Measurements from ENCODE around the gene ICAM2. TPM values are rescaled to one million over a fixed set of nuclear protein-coding genes. Genes with fewer than 3 reads are reported as not detected.

ICAM2 gene
- total and polyA plus RNA-seq, 2 donors from 2014 or later: 38.8 to 55.8 TPM

GRCh38 chr17:64058621-64059020 lies 38.2 kb upstream of the ICAM2 start:
- Histone ChIP-seq H3K27me3 (ENCODE audit: control insufficient read depth, insufficient read depth, low read length) (no peaks in the 10 kb centered on the region), H3K9ac (ENCODE audit: low read length in 3 of 3) (no peak overlapping the region), H3K9me3 (ENCODE audit: control insufficient read depth in 2 of 3, insufficient read depth in 1 of 3, low read length in 3 of 3) (no peaks in the 10 kb centered on the region), H3K36me3 (ENCODE audit: control insufficient read depth in 2 of 3, insufficient read depth in 3 of 3, low read length in 3 of 3) (peaks cover 0 to 31% (median 0%) of the 10 kb centered on the region in 3 donors), H3K27ac (ENCODE audit: low read depth in 2 of 2, low read length in 2 of 2) (no peak overlapping the region), H3K4me3 (ENCODE audit: low read length in 3 of 3) (no peak overlapping the region), H3K4me1 (ENCODE audit: control insufficient read depth in 2 of 3, insufficient read depth in 2 of 3, low read depth in 1 of 3, low read length in 3 of 3) (no peaks in the 10 kb centered on the region)
- intact Hi-C loops (cut with DNase I): no loop called here
- no peak for FAIRE-seq
- TF ChIP-seq CTCF (IDR thresholded peaks at IDR 0.05; ENCODE audit: borderline replicate concordance, extremely low read depth, insufficient read depth): no peak
- DNase-seq: no peak

- H3K27me3 ChIP-seq (ENCODE audit: control insufficient read depth, insufficient read depth, low read length): no peaks in the 10 kb centered on the region
- H3K4me1 ChIP-seq (ENCODE audit: control insufficient read depth in 2 of 3, insufficient read depth in 2 of 3, low read depth in 1 of 3, low read length in 3 of 3): no peaks in the 10 kb centered on the region
- no peak overlapping the region for H3K9ac ChIP-seq (ENCODE audit: low read length in 3 of 3)
- TF ChIP-seq CTCF (IDR thresholded peaks at IDR 0.05; ENCODE audit: borderline replicate concordance, extremely low read depth, insufficient read depth): no peak
- intact Hi-C loops (cut with DNase I): no loop called here
- DNase-seq (no peak), FAIRE-seq (no peak)
- no peak overlapping the region for H3K4me3 ChIP-seq (ENCODE audit: low read length in 3 of 3)
- H3K36me3 ChIP-seq (ENCODE audit: control insufficient read depth in 2 of 3, insufficient read depth in 3 of 3, low read length in 3 of 3): peaks cover 0 to 32% (median 0%) of the 10 kb centered on the region in 3 donors
- H3K9me3 ChIP-seq (ENCODE audit: control insufficient read depth in 2 of 3, insufficient read depth in 1 of 3, low read length in 3 of 3): no peaks in the 10 kb centered on the region
- H3K27ac ChIP-seq (ENCODE audit: low read depth in 2 of 2, low read length in 2 of 2): no peak overlapping the region
Observed at GRCh38 chr17:64057701-64058263, 37.3 kb upstream of the ICAM2 start.

- FAIRE-seq (no peak), DNase-seq (no peak)
- no peaks in the 10 kb centered on the region for H3K4me1 ChIP-seq (ENCODE audit: control insufficient read depth in 2 of 3, insufficient read depth in 2 of 3, low read depth in 1 of 3, low read length in 3 of 3)
- intact Hi-C loops (cut with DNase I): no loop called here
- H3K27me3 ChIP-seq (ENCODE audit: control insufficient read depth, insufficient read depth, low read length): no peaks in the 10 kb centered on the region
- H3K4me3 ChIP-seq (ENCODE audit: low read length in 3 of 3): no peak overlapping the region
- H3K9ac ChIP-seq (ENCODE audit: low read length in 3 of 3): no peak overlapping the region
- no peak for TF ChIP-seq CTCF (IDR thresholded peaks at IDR 0.05; ENCODE audit: borderline replicate concordance, extremely low read depth, insufficient read depth)
- peaks cover 0 to 36% (median 5%) of the 10 kb centered on the region in 3 donors for H3K36me3 ChIP-seq (ENCODE audit: control insufficient read depth in 2 of 3, insufficient read depth in 3 of 3, low read length in 3 of 3)
- H3K9me3 ChIP-seq (ENCODE audit: control insufficient read depth in 2 of 3, insufficient read depth in 1 of 3, low read length in 3 of 3): no peaks in the 10 kb centered on the region
- no peak overlapping the region for H3K27ac ChIP-seq (ENCODE audit: low read depth in 2 of 2, low read length in 2 of 2)
Observed at GRCh38 chr17:64056269-64057005, 36.0 kb upstream of the ICAM2 start.

All from kidney (tissue), 14 donors.